HK-2 (cell line): ENCODE data around the gene MICA.
"Not testable (repeated sequence)": the region's sequence is repeated elsewhere in the genome, so short reads cannot be mapped to it uniquely, and the experiment has no call there.

Source experiments
- DNase-seq: peaks from one replicate; pipeline ENCODE4 v3.0.0-alpha.2; 2018; ENCODE audit not compliant: unreplicated experiment

MICA gene

GRCh38 chr6:31412506-31412905, 9.1 kb downstream of the MICA start:
- no peak for DNase-seq

- DNase-seq, result not testable (repeated sequence)
Measured at GRCh38 chr6:31414148-31414770, 10.9 kb downstream of the MICA start.

- no peak for DNase-seq
Measured at GRCh38 chr6:31414771-31415265, 11.4 kb downstream of the MICA start.

GRCh38 chr6:31416394-31417014, 13.1 kb downstream of the MICA start:
- no peak for DNase-seq

GRCh38 chr6:31418251-31418650, 14.9 kb downstream of the MICA start:
- DNase-seq, result no peak

GRCh38 chr6:31419842-31420241, 16.4 kb downstream of the MICA start:
- DNase-seq, result no peak

GRCh38 chr6:31420546-31420945, 17.2 kb downstream of the MICA start:
- DNase-seq, result no peak

GRCh38 chr6:31422587-31422986, 19.2 kb downstream of the MICA start:
- no peak for DNase-seq

- DNase-seq, result no peak
Measured at GRCh38 chr6:31423550-31423949, 20.2 kb downstream of the MICA start.

- no peak for DNase-seq
Measured at GRCh38 chr6:31426395-31427354, 23.3 kb downstream of the MICA start.

- no peak for DNase-seq
Measured at GRCh38 chr6:31430449-31430848, 27.1 kb downstream of the MICA start.

- DNase-seq, result not testable (repeated sequence)
Measured at GRCh38 chr6:31435051-31435450, 31.7 kb downstream of the MICA start.

- DNase-seq, result no peak
Measured at GRCh38 chr6:31438222-31438621, 34.8 kb downstream of the MICA start.

GRCh38 chr6:31438677-31439076, 35.3 kb downstream of the MICA start:
- no peak for DNase-seq

- DNase-seq, result peak; percentile 79
Measured at GRCh38 chr6:31441365-31442267, 38.2 kb downstream of the MICA start.

- DNase-seq, result no peak
Measured at GRCh38 chr6:31446481-31446880, 43.1 kb downstream of the MICA start.

GRCh38 chr6:31446999-31447789, 43.8 kb downstream of the MICA start:
- not testable (repeated sequence) for DNase-seq

- no peak for DNase-seq
Measured at GRCh38 chr6:31450751-31451150, 47.4 kb downstream of the MICA start.

GRCh38 chr6:31452859-31453258, 49.5 kb downstream of the MICA start:
- DNase-seq, result no peak

- no peak for DNase-seq
Measured at GRCh38 chr6:31453259-31453658, 49.9 kb downstream of the MICA start.

GRCh38 chr6:31459864-31460263, 56.5 kb downstream of the MICA start:
- DNase-seq, result not testable (repeated sequence)
